ENCODE measurements around the gene TRIM50.
"Not testable (repeated sequence)": the region's sequence is repeated elsewhere in the genome, so short reads cannot be mapped to it uniquely, and the experiment has no call there.

The TRIM50 gene

DNA sequence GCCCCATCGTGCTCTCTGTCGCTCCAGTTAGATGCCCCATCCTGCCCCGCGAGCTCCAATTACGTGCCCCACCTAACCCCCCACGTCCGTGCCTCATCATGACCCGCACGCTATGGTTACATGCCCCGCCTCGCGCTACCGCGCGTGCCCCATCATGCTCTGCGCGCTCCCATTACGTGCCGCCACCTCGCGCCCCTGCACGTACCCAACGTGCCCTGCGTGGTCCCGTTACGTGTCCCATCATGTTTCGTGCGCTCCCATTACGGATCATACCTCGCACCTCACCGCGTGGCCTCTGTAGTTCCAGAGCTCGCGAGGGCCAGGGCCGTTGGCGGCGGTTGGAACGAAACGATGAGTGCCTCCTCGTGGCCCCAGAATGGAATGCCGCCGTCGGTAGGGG, at the start of gene TRIM50, which contains the start of gene FKBP6:
Gene TRIM50 (minus strand): TSS at position 161 of the 400 bp plus-strand sequence. CDS start 3,295 bp downstream, outside the sequence.
Gene FKBP6 (plus strand): TSS at position 240 of the 400 bp plus-strand sequence. CDS start 268 bp downstream, outside the sequence.
- DNase-seq, result not testable (repeated sequence)

DNA sequence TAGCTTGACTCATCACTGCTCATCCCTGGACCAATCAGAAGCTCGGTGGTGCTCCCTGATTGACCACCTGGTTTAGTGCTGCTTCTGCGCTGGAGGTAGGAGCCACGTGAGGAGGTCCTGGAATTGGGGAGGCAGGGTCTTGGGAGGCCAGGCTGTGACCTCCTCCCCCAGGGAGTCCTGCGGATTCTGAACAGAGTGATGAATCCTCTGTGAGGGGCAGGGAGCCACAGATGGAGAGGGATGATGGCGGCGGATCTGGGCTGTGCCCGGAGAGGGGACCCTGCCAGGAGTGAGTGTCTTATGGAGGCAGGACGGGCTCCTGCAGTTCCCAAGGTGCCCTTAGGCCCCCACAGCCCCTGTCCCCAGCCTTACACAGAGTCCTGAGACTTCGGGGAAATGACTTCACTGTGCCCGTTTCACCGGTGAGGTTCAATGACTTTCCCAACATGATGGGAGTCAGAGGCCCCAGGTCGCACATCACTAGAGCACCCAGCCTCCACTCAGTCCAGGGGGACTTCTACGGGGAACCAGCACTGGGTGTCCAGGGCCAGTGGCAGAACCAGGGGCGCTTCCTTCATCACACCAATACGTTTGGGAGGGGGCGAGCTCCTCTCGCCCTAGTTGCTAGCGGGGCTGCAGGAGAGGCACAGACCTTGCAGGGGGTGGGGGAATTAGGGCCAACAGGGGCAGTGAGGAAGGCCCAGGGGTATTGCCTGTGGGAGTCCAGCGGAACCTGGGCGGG, 49.0 kb upstream of the TRIM50 start:
- no peak for DNase-seq

DNA sequence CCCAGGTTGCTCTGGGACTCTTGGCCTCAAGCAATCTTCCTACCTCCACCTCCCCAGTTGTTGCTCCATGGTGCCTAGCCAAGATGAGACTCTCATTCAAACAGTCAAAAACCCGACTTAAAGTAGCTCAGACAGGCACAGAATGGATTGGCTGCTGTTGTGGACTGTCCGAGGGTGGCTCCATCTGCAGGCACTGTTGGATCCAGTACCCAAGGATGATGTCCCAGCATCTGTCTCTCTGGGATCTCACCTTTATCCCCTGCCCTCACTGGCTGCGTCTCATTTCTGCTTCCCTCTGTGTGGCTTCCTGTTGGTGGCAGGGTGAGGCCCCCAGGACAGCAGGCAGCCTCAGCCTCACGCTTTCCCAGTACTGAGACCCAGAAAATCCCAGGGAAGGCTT, 48.4 kb upstream of the TRIM50 start:
- DNase-seq, result not testable (repeated sequence)

DNA sequence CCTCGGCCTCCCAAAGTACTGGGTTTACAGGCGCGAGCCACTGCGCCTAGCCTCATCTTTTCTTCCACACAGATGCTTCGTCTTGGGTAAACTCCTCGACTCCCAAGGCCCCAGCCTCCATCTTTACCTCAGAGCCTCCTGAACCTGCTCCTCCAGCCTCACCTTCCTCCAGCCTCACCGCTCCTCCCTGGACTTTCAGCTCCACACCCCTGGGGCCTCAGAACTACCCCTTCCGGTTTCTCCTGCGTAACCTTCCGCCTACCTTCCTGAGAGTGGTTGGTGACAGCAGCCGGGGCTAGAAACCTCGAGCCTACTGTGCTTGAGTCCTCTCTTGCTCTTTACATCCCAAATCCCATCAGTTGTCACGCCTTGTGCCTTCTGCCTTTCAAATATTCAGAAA, 45.9 kb upstream of the TRIM50 start:
- DNase-seq, result no peak

DNA sequence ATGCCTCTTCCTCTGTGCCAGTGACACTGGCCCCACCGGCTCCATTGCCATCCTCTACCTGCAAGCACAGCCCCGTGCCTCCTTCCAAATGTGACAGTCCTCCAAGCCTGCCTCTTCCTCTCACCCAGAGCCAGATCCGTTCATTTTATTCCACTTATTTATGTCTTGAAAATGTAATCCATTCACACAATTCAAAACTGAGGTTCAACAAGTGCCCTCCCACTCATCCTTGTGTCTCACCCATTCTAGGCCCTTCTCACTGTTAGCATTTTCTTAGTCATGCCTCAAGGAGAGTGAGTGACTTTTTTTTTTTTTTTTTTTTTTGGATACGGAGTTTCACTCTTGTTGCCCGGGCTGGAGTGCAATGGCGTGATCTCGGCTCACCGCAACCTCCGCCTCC, 41.7 kb upstream of the TRIM50 start:
- no peak for DNase-seq

DNA sequence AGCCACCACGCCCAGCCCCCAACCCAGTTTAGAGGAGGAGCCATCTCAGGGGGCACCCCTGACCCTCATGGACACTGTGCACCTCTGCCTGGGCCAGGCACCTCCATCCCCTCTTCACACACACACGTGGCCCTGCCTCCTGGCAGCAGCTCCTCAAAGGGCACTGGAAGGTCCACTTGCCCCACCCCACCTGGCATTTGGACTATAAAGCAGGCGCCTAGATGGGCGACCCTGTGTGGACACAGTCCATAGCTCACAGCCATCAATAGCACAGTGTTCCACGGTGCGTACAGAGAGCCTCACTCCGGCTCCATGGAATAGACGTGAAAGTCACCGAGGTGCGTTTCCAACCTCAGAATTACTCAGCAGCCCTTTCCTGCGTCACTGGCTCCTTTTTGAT, 41.1 kb upstream of the TRIM50 start:
- DNase-seq, result no peak

DNA sequence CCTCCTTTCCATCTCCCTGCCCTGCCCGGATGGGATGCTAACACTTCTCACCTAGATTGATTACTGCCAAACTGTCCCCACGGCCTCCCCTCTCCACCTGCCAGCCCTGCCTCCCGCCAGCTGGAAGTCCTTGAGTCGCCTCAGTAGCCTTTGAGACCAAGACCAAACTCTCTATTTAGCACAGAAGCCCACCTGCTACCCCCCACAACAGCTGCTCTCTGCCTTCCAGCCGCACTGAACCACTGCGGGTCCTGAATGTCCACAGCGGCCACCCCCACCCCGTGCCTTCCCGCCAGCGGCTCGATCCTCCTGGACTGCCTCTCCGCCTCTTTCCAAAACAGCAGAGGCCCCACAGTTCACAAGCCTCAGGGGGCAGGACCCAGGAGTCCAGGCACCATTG, 39.1 kb upstream of the TRIM50 start:
- no peak for DNase-seq

DNA sequence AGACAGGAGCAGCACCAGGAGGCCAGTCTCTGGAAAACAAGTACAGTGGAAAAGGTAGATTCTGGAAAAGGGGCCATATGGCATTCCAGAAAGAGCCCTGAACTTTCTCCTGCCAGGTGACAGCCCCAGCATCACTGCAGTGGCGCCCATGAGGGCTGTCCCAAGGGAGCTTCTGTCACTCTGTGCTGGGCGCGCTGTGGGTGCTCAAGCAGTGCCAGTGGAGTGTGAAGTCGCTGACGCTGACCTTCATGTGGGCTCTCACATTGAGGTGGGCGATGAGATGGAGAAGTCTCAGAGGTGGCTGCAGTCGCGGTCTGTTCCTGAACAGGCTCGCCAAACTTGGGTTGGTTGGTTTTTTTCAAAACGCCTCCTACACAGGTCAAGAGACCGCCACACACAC, 38.2 kb upstream of the TRIM50 start:
- DNase-seq, result no peak

DNA sequence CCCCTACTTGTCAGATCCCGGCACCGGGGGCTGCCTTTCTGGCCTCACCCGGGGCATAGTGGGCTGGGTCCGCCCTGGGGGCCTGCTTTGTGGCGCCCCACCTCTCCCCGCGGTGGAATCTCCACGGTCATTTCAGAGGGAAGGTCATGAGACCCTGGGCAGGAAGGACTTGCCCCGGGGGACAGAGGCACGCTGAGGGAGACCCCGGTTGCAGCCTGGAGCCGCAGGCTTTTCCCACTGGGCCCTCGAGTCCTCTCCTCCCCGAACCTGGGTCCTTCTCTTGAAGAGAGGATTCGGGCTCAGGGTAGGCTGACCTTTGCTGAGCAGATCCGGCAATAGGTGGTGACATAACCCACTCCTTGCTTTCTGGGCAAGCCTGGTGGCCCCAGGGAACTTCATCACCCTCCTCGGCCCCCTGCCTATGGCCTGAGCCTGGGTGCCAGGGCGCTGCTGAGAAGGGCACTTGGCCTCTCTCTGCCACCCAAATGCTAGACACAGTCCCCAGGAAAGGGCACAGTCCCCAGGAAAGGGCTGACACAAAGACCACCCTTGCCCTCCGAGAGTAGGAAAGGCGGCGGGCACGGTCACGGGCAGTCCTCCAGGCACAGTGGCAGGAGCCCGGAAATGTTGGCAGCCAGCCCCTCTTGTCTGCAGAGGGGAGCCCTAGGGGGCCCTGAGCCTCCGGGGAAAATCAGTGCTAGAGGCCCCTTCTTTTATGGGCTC, 36.3 kb upstream of the TRIM50 start:
- DNase-seq, result no peak

DNA sequence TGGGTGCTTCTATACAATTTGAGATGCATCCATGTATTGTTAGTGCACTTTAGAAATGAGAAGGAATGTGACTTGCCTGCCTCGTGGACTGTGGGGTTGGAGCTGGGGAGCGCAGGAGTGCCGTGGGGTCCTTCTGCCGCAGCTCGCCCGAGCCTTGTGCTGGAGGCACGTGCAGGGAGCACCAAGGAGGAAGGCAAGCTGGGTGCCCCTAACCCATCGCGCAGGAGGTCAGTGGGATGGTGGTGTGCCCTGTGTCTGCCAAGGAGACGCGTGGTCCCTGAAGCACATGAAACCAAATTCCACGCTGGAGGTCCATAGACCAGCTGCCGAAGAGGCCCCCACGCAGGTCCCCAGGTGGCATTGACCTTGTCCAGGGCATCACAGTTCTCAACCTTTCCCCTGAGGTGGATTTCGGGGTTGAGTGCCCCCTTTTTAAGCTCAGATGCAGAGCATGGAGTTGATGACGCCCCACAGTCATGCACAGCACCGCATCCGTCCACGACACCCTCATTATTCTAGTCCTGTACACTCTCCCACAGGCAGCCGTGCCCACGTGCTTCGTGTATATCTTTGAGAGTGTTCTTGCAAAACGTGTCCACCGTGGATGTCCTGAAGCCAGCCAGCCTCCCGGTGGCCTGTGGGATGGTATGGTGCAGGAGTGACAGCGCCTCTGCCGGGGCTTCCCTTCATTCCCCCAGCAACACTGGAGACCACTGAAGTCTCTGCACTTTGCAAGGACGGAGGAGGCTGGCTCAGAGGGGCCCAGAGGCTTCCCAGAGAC, 35.5 kb upstream of the TRIM50 start:
- DNase-seq, result no peak

DNA sequence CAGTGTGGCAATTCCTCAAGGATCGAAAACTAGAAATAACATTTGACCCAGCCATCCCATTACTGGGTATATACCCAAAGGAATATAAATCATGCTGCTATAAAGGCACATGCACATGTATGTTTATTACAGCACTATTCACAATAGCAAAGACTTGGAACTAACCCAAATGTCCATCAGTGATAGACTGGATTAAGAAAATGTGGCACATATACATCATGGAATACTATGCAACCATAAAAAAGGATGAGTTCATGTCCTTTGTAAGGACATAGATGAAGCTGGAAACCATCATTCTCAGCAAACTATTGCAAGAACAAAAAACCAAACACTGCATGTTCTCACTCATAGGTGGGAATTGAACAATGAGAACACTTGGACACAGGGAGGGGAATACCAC, 32.7 kb upstream of the TRIM50 start:
- not testable (repeated sequence) for DNase-seq

DNA sequence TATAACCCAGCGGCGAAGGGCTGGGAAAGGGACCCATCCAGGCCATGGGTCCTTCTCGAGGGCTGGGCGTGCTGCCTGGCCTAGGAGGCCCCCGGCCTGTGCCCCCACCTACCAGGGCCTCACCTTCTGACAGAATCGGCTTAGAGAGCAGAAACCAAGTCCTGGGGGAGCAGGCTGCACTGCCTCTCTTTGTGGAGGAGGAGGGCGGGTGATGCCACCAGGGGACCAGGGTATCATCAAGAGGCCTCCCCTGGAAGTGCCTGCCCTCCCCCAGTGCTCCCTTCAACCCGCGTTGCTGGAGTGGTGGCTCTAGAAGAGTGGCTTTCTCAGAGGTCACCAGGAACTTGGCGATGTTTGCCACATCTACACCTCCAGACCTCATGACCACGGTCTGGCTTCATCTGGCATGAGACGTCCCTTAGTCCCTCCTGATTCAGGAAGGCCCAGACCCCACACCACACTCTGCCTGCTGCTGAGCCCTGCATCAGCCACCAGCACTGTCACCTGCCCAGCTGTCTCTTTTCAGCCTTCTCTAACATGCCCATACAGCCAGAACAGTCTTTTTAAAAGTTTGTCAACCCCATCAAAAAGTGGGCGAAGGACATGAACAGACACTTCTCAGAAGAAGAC, 32.0 kb upstream of the TRIM50 start:
- no peak for DNase-seq

DNA sequence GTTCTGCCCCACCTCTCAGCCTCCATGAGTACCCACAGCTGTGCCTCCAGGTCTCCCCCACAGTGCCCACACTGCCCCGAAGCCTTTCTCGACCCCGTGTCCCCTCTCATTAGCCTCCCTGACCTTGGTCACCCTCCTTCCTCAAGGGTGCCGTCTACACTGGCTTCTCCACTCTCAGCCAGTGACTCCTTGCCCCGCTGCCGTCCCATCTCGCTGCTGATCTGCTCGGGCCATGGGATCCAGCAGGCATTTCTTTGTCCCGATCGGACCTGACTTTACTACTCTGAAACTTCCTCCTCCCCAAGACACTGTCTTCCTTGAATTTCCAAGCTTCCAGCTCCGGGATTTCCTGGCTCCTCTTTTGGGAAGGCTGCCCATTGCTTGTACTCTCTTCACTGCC, 31.4 kb upstream of the TRIM50 start:
- DNase-seq, result no peak

DNA sequence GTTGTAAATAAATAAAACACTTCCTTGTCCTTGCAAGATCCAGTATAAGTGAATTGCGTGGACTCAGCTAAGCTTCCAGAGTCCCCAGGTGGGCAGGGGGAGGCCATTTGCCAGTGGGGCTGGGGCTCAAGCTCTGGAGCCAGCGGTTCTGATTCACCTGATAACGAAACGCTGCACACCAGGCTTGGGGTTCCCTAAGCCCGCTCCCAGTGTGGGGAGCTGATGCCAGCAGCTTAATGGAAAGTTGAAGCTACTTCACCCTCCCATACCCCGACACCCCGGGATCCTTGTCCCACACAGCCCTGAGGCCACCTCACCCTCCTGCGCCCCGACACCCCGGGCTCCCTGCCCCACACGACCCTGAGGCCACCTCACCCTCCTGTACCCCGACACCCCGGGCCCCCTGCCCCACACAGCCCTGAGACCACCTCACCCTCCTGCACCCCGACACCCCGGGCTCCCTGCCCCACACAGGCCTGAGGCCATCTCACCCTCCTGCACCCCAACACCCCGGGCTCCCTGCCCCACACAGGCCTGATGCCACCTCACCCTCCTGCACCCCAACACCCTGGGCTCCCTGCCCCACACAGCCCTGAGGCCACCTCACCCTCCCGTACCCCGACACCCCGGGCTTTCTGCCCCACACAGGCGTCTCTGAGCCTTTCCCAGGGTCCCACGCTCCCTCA, 30.9 kb upstream of the TRIM50 start:
- no peak for DNase-seq

DNA sequence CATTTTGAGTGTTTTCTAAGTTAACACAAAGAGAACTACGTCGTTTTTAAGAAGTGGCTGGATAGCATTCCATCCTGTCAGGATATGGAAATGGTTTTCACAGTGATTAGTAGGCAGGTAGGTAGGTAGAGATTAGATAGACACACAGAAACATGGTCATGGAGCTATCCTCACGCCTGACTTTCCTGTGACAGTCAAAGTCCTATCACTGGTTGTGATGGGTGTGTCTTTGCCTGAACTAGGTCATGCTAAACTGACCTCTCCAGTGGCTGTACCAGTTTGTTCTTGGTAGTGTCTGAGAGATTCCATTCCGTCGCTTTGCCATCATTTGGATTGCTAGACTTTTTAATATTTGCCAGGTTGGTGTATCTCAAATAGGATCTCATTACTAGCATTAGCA, 28.3 kb upstream of the TRIM50 start:
- DNase-seq, result no peak

DNA sequence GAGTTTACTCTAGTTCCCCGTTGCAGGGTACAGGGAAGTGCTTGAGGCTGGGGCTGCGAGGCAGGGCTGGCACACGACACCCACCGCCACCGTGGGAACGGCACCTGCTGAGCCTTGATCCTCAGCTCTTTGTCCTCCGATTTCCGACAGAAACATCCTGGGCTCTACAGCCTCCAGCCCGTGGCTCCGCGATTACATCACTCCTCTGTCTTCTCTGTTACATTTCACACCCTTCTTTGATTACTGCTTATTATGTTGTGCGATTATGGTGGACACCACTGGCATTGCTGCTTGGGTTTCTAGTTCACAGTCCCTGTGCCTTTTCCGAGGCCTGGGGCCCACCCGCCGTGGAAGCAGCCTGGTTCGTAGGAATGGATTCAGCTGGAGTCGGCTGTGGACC, 26.9 kb upstream of the TRIM50 start:
- DNase-seq, result no peak

DNA sequence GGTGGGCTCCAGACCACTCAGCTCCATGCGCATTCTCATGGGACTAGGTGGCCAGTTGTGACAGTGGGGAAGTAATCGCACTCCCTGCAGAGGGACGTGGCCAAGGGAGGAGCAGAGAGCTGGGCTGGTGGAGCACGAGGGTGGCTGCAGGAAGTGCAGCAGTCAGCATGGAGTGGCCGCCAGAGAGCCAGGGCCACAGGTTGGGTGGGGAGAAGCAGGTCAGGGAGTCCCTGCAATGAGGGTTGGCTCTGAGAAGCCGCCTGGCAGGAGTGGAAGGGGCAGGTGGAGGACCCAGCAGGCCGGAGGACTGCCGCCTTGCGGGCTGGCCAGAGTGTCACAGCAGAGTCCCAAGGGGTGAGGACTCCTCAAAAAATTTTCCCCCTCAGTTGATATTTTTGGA, 26.3 kb upstream of the TRIM50 start:
- no peak for DNase-seq

DNA sequence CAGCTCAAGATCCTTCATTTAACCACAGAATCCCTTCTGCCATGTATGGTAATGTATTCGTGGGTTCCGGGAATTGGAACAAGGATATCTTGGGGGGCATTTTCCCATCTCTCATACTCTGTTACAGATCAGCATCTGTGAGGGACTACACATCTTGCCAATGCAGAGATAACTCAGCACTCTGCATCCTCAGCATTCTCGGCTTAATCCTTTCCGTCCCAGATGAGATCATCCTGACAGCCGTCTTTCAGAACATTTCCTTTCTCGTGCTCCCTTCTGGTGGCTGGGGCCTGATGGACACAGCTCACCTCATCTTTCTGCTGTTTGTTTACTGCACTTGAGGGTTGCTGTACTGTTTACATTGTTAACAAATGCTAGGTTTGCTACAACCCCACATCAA, 25.4 kb upstream of the TRIM50 start:
- no peak for DNase-seq

DNA sequence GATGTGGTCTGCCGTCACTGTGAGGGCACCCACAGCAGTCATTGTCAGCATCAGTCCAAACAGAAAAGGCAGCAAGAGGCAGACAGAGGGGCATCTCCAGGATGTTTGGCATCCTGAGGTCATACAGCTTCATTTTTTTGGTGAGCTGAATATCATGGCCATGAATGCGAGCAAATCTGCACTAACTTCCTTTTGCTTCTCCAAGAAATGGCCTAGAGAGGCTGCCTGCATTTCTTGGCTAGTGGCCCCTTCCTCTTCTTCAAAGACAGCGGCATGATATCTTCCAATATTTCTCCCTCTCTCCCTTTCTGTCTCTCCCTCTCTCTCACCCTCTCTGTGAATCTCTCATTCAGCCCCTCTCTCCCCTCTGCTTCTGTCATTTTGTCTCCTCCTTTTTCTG, 24.9 kb upstream of the TRIM50 start:
- no peak for DNase-seq

DNA sequence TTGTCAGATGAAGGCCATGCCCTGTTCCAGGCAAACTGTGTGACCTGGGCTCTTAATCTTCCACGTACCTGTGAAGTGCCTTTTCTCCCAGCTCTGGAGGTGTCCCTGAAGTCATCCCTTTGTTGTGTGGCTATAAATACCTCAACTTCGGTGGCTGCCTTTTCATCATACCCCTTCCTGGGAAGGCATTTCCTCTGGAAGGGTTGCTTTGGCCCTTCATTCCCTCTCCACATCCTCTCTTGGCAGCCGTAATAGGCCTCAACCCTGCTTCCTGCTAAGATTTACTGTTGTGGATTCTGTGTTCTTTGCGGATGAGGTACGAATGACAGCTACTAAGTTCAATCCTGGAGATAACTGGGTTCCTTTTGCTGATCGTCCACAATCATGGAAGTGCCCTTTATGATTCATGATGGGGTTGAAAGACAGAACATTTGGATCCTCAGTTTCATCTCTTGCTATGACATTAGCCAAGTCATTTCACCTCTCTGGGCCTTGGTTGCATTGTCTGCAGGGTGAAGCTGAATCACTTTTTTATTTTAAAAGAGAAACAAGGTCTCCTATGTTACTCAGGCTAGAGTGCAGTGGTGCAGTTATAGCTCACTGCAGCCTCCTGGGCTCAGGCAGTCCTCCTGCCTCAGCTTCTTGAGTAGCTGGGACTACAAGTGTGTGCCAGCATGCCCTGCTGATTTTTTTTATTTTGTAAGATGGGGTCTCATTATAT, 23.7 kb upstream of the TRIM50 start:
- DNase-seq, result no peak

DNA sequence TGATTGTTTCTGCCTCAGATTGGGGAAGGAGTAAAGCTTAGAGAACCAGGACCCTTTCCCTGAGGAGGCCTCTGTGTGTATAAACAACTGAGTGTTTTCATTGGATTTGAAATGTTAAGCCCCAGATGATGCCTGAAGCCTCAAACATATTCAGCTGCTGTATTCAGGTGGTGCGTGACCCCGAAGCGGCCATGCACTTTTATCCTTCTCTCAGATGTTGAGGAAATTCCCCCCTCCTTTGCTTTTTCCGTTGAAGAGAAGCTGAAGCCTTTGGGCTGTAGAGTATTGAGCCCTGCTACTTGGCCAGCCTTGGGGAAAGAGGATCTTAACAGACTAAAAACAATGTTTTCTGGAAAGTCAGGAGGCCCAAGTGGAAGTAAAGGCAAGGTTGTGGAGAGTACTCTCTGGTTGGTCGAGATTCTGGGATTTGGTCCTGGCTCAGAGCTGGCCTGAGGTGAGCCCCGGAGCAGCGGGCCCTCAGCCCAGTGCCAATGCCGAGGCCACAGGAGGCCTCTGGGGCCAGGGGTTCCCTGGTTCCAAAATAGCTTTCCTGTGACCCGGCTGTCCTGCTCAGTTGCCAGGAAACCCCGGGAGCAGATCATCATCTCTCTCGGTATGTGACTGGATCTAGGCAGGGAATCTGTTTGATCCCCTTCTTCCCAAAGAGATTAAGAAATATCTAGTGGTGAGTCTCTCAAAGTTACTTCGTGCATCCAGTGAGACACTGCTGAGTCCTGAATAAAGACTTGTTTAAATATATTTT, 22.6 kb upstream of the TRIM50 start:
- no peak for DNase-seq

Data from NCI-H446 (cell line).